KBM-7 (cell line): ENCODE measurements around the gene CAMTA1.
A peak's percentile ranks its signal among the peaks of the same experiment; 100 is the strongest.

Experiments used
- DNase-seq: peaks from one replicate; pipeline ENCODE4 v3.0.0-alpha.2; 2015
- in situ Hi-C: fragments of 300-500 bp; cut with MboI; formaldehyde crosslinking; loops from 2 replicates; pipeline ENCODE4 v1.14.3; 2020; ENCODE audit warnings: low sequenced_read_pairs, low pct_unique_long_range_greater_than_20kb, mixed read lengths

Gene CAMTA1

GRCh38 chr1:7716506-7716905 is 931.3 kb downstream of the CAMTA1 start:
- in situ Hi-C loops: no loop called here
- no peak for DNase-seq

GRCh38 chr1:7717748-7718368 is 932.6 kb downstream of the CAMTA1 start:
- no peak for DNase-seq
- in situ Hi-C loops: no loop called here

- in situ Hi-C loops: no loop called here
Observed at GRCh38 chr1:7719468-7720094, 934.3 kb downstream of the CAMTA1 start.

GRCh38 chr1:7721940-7722669 is 936.9 kb downstream of the CAMTA1 start:
- no peak for DNase-seq
- in situ Hi-C loops: no loop called here

More at GRCh38 chr1:7719468-7720094, 934.3 kb downstream of the CAMTA1 start:
- DNase-seq: no peak

GRCh38 chr1:7722670-7723012 is 937.4 kb downstream of the CAMTA1 start:
- no peak for DNase-seq
- in situ Hi-C loops: no loop called here

DNA sequence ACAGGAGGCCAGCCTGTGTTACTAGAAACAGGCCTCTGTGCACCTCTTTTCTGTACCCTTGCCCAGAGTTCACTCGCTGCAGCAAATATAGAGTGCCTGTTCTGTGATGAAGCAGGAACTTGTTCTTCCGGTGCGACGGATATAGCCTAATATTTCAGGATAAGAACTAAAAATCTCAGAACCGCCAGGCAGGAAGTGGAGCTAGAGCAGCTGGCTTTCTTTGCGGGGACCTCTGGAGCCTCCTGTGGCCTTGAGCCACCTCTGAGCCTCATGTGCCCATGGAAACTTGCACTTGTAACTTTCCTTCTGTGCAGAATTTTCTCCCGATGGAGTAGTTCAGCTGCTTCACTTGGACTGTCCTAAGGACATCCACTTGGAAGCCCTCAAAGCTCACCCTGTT is 941.4 kb downstream of the CAMTA1 start:
- DNase-seq: peak; percentile 50
- in situ Hi-C loops: no loop called here

DNA sequence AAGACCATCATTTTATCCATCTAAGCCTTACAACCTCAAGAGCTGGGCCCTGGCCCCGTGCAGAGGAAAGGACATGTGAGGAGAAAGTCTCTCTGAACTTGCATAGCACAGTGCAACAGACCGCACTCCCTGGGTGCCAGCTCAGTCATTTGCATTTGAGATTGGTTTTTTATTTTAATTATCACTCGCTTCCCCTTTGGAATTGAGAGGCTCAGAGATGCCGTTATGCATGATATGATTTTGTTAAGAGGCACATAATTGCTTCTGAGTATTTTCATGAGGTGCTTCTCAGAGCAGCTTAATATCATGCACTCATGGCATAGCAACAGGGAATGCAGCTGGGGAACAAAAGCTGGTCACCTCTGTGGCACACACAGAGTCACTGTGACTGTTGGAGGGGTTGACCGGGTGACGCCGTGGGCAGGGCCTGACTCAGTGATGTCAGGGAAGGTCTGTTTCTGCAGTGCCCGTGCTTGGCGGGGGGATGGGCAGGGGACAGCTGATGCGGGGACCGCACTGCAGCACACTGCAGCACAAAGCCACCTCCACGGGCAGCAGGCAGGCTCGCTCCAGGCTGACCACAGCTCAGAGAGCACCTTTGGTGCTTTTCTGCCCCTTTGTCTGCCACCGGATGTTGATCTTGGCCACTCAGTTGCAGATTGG is 942.7 kb downstream of the CAMTA1 start:
- in situ Hi-C loops: no loop called here
- DNase-seq: no peak

DNA sequence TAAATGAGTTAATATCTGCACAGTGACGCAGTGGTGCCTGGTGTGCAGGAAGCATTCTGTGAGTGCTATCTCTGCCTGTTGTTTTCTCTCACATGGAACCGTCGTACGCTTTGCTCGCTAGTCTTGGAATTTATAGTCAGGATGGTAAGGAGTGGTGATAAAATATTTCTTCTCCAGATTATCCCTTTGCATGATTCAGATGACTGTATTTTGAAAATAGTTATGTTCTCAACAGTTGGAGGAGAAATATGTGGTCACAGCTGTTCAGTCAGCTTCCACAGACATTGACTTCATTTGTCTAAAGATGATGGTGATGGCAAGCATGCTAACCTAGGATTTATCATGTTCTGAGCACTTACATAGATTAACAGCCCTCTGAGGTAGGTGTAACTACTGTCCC is 944.5 kb downstream of the CAMTA1 start:
- no peak for DNase-seq
- in situ Hi-C loops: no loop called here

DNA sequence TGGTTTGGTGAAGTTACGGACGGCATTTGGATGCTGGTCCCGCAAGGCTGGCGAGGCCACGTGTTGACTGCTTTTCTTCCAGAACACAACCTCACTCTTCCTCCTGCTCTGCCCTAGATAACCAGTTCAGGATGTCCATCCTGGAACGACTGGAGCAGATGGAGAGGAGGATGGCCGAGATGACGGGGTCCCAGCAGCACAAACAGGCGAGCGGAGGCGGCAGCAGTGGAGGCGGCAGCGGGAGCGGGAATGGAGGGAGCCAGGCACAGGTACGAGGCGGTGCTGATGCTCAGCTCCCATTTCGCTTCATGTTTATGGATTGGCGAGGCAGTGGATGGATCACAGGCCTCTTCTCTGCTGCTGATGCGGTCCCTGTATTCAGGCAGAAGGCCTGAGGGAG is 947.1 kb downstream of the CAMTA1 start:
- in situ Hi-C loops: no loop called here
- no peak for DNase-seq

DNA sequence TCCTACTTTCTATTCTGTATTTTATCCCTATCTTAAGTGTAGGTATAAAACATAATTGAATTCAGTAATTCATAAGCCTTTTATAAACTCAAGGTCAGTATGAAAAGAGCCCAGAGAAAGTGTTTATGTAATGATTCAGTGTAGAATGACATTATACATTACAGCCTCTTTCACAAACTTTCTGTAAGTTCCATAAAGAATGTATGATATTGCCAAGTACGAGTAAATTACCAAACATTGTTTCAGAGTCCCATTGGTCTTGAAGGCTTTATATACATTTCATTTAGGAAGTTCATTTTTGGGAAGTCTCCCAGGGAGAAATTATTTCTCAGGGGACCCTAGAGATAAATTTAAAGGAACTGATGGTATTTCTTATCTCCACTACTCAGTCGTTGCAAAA is 948.0 kb downstream of the CAMTA1 start:
- DNase-seq: no peak
- in situ Hi-C loops: no loop called here

GRCh38 chr1:7738044-7738443 is 952.8 kb downstream of the CAMTA1 start:
- DNase-seq: no peak
- in situ Hi-C loops: no loop called here

DNA sequence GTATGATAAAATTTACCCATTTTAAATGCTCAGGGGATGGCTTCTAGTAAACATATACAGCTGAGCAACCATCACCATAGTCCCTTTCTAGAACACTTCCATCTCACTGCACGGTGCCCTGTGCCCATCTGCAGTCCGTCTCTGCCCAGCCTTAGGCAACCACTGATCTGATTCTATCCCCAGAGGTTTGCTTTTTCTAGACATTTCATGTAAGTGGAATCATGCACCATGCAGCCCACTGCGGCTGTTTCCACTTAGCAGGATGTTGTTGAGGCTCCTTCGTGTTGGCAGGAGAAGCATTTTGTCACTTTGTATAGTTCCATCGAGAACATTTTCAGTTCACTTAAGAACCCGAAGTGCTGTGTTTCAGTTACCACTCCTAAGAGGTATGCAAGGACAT is 958.1 kb downstream of the CAMTA1 start:
- DNase-seq: no peak
- in situ Hi-C loops: no loop called here

GRCh38 chr1:7744882-7745281 is 959.6 kb downstream of the CAMTA1 start:
- in situ Hi-C loops: no loop called here
- DNase-seq: no peak

GRCh38 chr1:7745783-7746182 is 960.5 kb downstream of the CAMTA1 start:
- no peak for DNase-seq
- in situ Hi-C loops: no loop called here

- no peak for DNase-seq
- in situ Hi-C loops: no loop called here
Observed at GRCh38 chr1:7747605-7748004, 962.4 kb downstream of the CAMTA1 start.

GRCh38 chr1:7749126-7749525 is 963.9 kb downstream of the CAMTA1 start:
- in situ Hi-C loops: no loop called here
- DNase-seq: no peak

DNA sequence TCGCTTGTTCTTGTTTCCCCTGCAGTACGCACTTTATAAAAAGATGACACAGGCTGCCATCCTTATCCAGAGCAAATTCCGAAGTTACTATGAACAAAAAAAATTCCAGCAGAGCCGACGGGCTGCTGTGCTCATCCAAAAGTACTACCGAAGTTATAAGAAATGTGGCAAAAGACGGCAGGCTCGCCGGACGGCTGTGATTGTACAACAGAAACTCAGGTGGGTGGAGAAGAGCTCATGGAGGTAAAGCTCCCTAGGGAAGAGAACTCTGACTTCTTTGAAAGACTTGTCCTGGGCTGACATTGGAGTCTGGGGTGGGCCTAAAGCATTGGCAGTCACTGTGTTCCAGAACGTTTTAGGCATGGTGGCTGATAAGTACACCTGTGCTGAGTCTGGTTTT is 965.9 kb downstream of the CAMTA1 start:
- DNase-seq: no peak
- in situ Hi-C loops: loop anchor here (10.0 kb wide), 1 partner anchor 76 kb away; no protein-coding TSS in a partner anchor

- in situ Hi-C loops: loop anchor here (10.0 kb wide), 1 partner anchor 78 kb away; no protein-coding TSS in a partner anchor
- peak; percentile 72 for DNase-seq
Observed at GRCh38 chr1:7752512-7753417, 967.5 kb downstream of the CAMTA1 start.

DNA sequence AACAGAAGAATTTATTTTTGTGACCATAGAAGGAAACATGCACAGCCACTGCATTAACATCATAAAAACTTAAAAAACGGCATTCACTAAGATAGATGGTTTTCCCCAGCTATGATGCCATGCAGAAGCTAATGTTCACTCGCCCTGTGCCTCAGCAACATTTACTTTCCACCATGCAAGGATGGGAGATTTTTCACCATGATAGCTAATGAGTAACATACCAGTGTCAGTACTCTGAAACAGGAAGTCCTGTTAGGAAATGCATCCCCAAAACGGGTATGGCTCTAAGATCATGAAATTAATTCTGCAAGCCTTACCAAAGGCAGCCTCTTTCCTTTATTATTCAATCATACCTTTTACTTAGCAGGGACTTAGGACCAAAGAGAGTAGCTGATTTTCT is 968.4 kb downstream of the CAMTA1 start:
- DNase-seq: no peak
- in situ Hi-C loops: loop anchor here (10.0 kb wide), 1 partner anchor 79 kb away; no protein-coding TSS in a partner anchor
